Peyer's patch (tissue), 4 donors: ENCODE results near the gene FBXW5.

ENCODE experiments used
- POLR2A ChIP-seq, 2 donors: fragments of 450-650 bp; IDR thresholded peaks; one replicate each; pipeline ENCODE4 v1.5.1; 2017; ENCODE audit warnings: antibody characterized with exemption in 2 of 2, mild to moderate bottlenecking in 2 of 2, moderate library complexity in 2 of 2
- TF ChIP-seq, protein P1 (sequence below), 6 experiments: fragments of 450-650 bp in 4 of 6; fragments of 200-600 bp in 2 of 6; sonication (generic) in 1 of 6; IDR thresholded peaks; one replicate each; pipeline ENCODE4 v1.5.1; 2017 to 2019; ENCODE audit warnings: antibody characterized with exemption in 6 of 6, mild to moderate bottlenecking in 3 of 6, moderate library complexity in 1 of 6

DNA sequence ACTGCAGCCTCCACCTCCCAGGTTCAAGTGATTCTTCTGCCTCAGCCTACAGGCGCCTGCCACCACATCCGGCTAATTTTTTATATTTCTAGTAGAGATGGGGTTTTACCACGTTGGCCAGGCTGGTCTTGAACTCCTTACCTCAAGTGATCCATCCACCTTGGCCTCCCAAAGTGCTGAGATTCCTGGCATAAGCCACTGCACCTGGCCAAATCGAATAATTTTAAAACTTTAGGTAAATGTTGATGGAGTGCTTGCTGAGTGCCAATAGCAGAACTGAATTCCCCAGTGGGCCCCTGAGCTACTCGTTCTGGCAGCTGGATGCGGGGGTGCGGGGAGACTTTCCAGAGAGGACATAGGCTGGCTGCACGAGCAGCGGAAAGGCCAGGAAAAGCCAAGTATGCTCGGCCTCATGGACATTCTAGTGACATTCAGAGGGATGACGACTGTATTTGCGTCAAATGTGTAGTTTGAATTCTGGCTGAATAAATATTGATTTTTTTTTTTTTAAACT lies 41.4 kb downstream of the FBXW5 start:
- TF ChIP-seq, protein P1, sequence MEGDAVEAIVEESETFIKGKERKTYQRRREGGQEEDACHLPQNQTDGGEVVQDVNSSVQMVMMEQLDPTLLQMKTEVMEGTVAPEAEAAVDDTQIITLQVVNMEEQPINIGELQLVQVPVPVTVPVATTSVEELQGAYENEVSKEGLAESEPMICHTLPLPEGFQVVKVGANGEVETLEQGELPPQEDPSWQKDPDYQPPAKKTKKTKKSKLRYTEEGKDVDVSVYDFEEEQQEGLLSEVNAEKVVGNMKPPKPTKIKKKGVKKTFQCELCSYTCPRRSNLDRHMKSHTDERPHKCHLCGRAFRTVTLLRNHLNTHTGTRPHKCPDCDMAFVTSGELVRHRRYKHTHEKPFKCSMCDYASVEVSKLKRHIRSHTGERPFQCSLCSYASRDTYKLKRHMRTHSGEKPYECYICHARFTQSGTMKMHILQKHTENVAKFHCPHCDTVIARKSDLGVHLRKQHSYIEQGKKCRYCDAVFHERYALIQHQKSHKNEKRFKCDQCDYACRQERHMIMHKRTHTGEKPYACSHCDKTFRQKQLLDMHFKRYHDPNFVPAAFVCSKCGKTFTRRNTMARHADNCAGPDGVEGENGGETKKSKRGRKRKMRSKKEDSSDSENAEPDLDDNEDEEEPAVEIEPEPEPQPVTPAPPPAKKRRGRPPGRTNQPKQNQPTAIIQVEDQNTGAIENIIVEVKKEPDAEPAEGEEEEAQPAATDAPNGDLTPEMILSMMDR (IDR thresholded peaks at IDR 0.05), result no peak
- TF ChIP-seq POLR2A (IDR thresholded peaks at IDR 0.05), result no peak
